ENCODE data around the gene SMC4.

The SMC4 gene

DNA sequence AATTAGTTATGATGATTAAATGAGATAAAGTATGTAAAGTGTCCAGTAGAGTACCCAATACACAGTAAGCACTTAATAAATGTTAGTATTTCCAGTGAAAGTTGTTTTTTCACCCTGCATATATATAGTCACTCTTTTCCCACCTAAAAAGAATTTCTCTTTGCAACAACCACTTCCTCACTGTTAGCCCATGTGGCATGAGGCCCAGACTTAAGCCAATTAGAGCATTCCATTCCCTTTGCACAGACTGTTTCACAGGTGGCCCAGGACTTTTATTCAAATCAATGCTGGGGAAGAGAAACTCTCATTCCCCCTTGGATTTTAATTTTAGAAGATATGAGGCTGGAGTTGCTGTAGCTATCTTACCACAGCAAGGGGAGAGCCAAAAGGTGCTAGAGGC lies 4.2 kb upstream of the SMC4 start:
- DNase-seq, result peak; percentile 22 to 26

DNA sequence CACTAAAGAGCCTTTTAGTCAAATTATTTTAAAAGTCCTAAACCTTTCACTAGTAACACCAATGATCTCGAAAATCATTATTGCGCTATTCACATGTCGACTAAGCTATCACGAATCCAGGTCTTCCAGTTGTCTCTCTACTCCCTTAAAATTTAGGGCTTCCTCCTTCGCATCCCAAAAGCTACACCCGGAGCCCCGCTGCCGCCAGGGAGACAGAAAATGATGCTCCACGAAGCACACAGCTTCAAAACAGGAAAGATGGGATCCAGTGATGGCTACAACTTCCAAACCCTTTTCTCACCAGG lies 678 bp upstream of the SMC4 start:
- DNase-seq, result peak; percentile 72 to 79

DNA sequence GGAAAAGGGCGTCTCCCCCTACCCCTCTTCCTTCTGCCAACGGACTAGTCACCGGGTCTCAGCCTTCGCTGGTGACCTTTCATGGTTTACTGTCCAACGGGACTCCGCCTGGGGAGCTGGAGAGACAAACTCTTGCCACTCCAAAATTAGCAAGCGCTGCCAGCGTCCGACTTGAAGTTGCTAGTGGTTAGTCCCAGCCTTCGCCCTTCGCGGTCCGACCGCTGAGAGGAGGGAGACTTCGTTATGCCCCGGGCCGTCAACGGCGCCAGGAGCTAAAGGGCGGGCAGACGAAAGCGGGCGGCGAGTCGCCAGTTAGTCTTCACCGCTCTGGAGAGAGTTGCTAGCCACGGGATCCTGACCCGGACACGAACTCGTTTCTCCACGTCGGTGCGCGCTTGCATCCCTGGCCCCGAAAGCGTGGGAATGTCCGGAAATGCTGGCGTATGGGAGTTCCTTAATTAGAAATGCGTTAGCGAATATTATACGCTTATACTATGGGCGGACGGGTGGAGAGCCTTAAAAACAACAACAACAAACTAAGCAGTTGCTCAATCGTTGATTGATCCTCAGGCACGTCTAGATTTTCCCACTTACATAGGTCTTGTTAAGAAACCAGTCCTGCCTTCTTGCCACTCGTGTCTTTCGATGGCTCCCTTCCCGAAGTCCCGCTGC lies 716 bp downstream of the SMC4 start:
- peak; percentile 23 to 54 for DNase-seq

DNA sequence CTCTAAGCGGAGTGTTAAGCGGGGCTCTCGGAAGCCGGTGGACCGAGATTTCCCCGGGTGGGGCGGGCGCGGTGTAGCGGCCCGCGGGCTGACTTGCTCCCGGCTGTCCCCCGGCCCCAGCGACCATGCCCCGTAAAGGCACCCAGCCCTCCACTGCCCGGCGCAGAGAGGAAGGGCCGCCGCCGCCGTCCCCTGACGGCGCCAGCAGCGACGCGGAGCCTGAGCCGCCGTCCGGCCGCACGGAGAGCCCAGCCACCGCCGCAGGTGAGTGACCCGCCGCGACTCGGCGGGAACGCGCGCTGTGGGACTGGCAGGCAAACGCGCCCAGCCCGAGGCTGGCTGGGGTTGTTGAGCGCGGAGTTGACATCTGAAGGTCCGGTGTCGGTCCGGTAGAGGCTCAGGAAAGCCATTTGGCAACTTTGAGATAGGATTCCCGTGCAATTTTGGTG lies 1.3 kb downstream of the SMC4 start:
- no peak for DNase-seq

DNA sequence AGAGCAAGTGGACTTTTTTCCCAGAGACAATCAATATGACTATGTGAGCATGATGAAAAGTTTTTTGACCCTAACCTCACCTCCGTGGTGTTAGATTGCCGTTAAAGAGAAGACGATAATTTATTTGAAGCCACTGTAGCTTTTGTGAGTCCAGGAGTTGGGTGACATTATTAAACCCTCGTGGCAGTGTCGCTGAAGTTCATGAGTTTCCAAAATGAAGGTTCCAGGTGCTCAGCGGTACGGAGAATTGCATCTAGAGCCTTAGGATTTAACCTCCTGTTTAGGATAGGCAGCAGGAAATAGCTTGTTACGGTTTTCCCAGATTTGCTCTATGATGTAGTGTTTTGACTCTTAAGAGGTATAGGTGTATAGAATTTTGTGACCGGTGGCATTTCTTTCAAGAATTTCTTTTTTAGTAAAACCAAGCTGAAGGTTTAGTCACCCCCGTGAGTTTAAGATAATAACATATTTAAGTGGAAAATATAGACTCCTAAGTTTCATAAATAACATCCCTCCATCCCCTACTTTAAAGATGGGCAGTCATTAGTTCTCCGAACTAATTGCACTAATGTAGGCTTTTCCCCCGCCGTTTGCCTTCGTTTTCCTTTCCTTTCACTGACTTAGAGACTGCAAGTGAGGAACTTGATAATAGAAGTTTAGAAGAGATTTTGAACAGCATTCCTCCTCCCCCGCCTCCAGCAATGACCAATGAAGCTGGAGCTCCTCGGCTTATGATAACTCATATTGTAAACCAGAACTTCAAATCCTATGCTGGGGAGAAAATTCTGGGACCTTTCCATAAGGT lies 2.0 kb downstream of the SMC4 start:
- peak; percentile 54 to 55 for DNase-seq

DNA sequence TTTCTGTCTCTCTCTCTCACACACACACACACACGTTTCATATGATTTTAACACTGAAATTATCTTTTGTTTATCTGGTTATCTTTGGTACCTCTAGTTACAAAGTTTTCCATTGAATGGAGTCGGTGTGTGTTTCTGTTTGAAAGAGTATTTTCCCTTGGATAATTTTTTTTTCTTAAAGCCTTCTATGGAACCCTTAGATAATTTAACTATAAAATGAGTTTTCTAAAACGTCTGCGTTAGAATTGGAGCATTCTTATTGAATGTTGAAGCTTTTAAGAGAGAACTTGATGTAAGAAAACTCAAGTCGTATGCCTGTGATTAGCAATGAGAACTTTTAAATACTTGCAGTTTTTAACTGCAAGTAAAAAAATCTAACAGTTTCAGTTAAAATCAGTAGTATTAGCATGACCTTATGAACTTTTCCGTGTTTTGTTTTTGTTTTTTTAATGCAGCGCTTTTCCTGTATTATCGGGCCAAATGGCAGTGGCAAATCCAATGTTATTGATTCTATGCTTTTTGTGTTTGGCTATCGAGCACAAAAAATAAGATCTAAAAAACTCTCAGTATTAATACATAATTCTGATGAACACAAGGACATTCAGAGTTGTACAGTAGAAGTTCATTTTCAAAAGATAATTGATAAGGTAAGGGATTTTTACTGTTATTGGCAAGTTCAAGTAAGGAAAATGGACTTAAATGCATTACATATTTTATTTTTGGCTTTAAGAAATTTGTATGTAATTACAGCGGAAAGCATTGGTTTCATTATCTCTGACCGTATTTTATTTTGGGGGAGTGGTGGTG lies 3.0 kb downstream of the SMC4 start:
- DNase-seq, result no peak

DNA sequence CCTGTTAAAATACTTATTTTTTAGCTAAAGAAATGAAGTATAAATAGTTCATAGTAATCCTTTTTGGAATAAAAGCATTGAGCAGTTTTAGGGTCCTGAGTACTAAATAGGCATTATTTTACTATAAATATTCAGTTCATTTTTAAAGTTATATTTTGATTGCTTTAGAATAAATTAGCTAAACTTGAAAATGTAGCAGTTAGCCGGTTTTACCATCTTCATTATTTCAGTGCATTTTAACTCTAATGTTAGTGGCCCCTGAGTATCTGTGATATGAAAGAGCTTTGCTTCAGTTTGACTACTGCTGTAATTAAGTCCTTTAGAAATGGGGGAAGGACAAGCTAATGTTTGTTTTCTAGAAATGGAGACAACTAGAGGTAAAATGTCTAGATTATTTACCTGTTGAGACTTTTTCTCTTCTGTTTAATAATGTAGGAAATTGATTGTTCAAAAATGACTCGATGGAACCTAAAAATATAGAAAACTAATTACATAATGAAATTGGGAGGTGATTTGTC lies 3.6 kb downstream of the SMC4 start:
- DNase-seq, result no peak

DNA sequence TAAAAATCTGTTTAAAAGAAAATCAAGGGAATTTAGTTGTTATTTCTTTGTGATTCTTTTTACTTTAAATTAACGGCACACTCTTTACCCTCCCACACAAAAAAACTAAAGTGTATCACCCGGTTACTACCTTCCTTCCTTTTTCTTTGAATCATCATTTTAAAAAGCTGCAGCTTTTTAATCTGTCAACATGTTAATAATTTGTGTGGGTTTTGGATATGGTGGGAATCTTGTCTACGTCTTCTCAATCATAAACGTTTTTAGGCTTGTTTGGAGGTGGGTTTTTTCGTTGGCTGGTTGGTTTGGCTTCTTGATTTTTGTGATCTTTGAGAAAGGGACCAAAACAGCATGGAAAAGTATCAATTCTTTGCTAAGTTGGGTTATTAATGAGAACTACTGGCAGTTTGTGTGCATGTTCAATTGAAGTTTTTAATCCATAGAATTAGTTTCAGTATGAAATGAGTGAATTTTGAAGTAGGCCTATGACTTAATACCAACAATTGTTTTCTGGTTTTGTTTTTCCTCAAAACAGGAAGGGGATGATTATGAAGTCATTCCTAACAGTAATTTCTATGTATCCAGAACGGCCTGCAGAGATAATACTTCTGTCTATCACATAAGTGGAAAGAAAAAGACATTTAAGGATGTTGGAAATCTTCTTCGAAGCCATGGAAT lies 4.5 kb downstream of the SMC4 start:
- DNase-seq, result no peak

DNA sequence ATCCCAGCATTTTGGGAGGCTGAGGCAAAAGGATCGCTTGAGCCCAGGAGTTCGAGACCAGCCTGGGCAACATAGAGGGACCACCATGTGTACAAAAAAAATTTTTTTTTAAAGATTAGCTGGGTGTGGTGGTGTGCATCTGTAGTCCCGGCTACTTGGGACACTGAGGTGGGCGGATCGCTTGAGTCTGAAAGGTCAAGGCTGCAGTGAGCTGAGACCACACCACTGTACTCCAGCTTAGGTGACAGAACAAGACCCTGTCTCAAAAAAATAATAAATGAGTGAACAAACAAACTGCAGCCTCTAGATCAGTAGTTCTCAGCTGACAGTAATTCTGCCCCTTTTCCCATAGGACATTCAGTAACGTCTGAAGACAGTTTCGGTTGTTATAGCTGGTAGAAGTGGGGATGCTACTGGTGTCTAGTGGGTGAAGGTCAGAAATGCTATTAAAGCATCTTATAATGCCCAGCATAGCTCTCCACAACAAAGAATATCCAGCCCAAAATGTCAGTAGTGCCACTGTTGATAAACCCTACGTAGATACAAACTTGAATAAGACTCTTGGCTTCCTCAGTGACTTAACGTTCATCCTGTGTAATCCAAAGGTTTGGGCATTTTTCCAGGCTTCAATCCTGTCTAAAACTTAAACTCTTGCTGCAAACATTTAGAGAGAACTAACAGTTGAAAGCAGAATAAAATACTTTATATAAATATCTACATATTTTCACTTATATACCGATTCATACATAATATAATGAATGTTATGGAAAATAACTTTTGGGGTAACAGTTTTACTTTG lies 10.6 kb downstream of the SMC4 start:
- DNase-seq, result no peak

DNA sequence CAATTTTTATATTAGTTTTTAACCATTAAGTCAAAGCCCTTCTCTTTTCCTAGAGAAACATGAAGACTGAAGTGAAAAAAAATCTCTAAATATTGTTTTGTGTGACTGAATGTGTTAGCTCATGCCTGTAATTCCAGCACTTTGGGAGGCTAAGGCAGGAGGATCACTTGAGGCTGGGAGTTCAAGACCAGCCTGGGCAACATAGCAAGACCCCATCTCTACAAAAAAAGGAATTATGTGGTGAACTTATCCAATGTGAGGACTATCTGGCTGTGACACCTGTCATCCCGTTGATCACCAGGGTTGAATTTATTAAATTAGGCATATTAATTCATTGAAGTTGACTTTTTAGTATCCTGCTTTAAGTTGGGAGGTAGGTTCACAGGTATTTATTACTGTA lies 13.0 kb downstream of the SMC4 start:
- DNase-seq, result no peak

DNA sequence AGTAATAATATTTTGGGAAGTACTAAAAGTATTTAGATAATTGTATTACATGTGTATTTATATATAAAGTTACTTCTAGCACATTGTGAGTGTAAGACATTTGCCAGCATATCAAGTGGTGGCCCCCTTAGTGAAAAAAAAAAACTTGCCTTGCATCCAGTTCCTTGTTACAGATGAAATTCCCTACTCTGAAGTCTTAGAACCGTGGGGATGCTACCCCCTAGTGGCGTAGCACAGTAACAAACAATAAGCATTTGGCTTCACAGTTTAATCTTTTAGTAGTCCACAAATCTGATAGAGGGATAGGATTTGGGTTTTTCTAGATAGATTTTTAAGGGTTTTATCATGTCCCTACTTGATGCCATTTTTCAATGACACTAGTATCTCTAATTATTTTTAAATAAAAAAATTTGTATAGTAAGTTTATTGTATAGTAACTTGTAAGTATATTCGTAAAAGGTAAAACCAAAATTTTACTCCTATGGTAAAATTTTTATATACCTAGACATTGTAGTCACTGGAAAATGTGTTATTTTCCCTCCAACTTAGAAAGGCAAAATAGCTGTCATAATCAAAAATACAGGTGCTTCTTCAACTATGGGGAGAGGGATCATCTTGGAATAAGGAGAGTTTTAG lies 14.3 kb downstream of the SMC4 start:
- peak; percentile 82 to 92 for DNase-seq

DNA sequence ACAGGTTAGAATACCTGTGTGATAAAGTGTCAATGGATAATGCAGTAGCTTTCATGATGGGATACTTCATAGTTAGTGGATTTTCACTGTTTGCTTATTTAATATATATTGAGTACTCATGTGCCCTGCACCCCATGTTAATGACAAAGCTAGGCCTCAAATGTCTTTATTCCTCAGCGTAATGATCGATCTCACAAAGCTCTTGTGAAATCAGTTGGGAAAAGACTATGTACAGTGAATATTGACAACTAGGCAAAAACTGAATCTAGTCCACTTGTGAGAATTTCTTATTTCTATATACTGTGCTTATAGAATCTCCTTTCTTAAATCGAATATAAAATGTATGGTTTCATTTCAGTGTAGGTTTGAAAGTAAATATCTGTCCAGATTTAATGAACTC lies 17.9 kb downstream of the SMC4 start:
- no peak for DNase-seq

DNA sequence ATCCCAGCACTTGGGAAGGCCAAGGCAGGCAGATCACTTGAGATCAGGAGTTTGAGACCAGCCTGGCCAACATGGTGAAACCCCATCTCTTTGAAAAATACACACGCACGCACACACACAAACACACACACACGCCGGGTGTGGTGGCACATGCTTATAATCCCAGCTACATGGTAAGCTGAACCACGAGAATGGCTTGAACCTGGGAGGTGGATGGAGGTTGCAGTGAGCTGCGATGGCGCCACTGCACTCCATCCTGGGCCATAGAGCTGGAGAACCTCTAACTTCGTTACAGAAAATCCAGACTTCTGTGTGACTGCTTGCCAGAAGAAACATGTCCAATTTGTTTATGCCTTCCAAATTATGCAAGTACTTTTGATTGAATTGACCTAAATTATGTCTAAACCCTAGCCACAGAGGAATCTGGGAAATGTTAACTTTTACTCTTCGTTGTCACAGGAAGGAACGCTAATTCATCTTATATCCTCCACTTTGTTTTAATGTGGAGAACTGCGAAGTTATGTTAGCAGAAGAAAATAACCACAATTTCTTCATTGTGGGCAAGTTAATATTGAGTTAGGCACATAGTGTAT lies 28.5 kb downstream of the SMC4 start:
- DNase-seq, result no peak

DNA sequence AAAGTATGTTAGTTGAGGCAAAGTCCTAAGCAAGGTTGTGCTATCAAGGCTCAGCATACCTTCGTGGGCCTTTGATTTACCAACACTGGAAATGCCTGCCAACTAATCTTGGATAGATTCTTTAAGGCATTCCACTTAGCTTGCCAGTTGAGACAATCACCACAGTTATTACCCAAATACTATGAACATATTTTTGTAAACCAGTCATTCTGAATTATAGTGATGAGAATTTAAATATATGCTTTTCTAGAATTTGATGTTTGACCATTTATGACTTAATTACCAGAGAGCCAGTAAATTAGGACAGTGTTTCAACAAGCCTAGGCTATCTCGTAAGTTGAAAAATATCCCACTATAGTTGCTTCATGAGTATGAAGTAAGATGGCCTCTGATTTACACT lies 34.6 kb downstream of the SMC4 start:
- no peak for DNase-seq

DNA sequence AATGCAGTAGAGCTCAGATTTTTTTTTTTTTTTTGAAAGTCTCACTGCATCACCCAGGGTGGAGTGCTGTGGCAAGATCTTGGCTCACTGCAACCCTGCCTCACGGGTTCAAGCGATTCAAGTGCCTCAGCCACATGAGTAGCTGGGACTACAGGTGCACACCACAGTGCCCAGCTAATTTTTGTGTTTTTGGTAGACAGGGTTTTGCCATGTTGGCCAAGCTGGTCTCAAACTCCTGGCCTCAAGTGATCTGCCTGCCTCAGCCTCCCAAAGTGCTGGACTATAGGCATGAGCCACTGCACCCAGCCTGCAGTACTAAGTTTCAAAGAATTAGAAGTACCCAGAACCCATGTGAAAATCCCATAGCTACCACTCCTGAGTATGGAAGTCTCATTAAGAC lies 35.6 kb downstream of the SMC4 start:
- DNase-seq, result no peak

DNA sequence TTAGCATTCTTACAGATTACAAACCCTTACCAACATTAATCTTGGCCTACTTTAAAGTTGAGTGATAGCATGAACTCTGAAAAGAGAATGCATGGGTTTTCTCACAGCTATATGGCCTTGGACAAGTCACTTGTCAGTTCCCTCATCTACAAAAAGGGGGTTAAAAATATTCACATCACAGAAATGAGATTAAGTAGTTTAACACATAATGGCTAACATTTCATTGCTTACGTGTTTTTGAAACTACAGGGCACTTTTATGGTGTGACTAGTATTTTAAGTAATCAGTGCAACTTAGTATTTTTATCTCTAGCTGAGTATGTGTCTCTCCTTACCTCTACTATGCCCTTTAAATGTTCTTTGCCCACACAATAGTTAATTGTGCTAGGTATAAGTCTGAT lies 36.3 kb downstream of the SMC4 start:
- DNase-seq, result no peak

DNA sequence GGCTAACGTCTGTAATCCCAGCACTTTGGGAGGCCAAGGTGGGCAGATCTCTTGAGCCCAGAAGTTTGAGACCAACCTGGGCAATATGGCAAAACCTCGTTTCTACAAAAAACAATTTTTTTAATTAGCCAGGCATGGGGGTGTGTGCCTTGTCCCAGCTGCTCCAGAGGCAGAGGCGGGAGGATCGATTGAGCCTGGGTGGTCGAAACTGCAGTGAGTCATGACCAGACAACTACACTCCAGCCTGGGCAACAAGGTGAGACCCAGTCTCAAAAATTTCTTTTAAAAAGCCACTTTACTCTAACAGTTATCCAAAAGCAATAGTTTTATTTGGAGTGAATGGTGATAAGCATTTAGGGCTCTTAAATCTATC lies 37.6 kb downstream of the SMC4 start:
- no peak for DNase-seq

DNA sequence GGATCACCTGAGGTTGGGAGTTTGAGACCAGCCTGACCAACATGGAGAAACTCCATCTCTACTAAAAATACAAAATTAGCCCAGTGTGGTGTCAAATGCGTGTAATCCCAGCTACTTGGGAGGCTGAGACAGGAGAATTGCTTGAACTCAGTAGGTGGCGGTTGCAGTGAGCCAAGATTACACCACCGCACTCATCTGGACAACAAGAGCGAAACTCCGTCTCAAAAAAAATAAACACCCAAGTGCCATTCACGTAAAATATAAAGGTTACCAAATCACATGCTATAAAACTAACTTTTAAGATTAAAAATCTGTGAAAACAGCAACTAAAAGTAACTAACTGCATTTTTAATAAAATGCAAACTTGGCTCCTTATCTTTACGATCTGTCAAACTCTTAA lies 41.2 kb downstream of the SMC4 start:
- no peak for DNase-seq

DNA sequence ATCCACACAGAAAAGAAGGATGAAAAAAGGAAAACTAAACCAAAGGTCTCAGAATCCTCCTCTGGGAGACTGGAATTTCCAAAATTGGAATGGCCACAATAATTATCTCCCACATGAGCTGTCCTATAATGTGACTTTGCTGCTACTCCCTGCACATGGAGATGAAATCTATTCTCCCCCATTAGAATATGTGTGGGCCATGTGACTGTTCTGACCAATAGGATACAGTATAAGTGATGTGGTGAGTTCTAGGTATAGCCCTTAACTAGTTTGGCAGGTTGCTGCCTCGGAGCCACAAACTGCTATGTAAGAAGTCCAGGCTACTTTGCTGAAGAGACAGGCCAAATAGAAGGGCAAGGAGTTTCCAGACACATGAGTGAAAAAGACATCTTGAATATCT lies 45.0 kb downstream of the SMC4 start:
- DNase-seq, result no peak

DNA sequence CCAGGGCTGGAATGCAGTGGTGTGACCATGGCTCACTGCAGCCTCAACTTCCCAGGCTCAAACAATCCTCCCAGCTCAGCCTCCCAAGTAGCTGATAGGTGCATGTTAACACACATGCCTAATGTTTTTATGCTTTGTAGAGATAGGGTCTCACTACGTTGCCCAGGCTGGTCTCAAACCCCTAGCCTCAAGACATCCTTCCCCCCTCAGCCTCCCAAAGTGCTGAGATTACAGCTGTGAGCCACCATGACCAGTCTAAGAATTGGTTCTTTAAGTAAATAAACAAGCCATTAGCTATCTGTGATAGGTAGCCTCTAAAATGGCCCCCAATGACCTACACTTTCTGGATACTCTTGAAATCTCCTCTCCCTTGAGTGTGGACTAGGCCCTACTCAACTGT lies 46.4 kb downstream of the SMC4 start:
- DNase-seq, result no peak

DNA sequence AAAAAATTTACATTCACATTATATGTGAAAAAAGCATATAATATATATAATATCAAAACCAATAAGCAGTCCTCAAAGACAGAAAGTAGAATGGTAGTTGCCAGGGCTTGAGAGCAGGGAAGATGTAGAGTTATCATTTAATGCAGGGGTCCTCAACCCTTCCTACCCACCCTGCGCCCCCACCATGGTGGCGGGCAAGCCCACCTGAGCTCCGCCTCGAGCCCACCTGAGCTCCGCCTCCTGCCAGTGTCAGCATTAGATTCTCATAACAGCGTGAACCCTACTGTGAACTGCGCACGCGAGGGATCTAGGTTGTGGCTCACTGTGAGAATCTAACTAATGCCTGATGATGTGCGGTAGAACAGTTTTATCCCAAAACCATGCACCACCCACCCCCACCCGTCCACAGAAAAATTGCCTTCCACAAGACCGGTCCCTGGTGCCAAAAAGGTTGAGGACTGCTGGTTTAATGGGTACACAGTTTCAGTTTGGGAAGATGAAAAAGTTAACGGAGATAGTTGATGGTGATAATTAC lies 47.1 kb downstream of the SMC4 start:
- no peak for DNase-seq
